K562 (cell line): ENCODE data around the gene B3GNT9. TPM values are rescaled to one million over a fixed set of nuclear protein-coding genes. Genes with fewer than 3 reads are reported as not detected.

ENCODE experiments used
- ATF6 ChIP-seq: sonication (generic); formaldehyde crosslinking; IDR thresholded peaks from 2 replicates; pipeline ENCODE4 v1.4.0; 2020; ENCODE audit warnings: mild to moderate bottlenecking, missing genetic modification reagents
- FIP1L1 ChIP-seq: fragments of 200-400 bp; formaldehyde crosslinking; IDR thresholded peaks from 2 replicates; pipeline ENCODE4 v1.6.1; 2018; ENCODE audit warnings: mild to moderate bottlenecking, low read depth, low read length; ENCODE audit not compliant: poor library complexity, severe bottlenecking
- MGA ChIP-seq: fragments of 450-650 bp; IDR thresholded peaks from 2 replicates; pipeline ENCODE4 v1.6.1; 2016; ENCODE audit warnings: mild to moderate bottlenecking, moderate library complexity
- PCBP1 ChIP-seq: fragments of 200-400 bp; formaldehyde crosslinking; IDR thresholded peaks from 2 replicates; pipeline ENCODE4 v1.6.1; 2018; ENCODE audit warnings: mild to moderate bottlenecking, low read depth, low read length; ENCODE audit not compliant: poor library complexity, severe bottlenecking
- POLR2AphosphoS5 ChIP-seq: IDR thresholded peaks from 2 replicates; pipeline ENCODE4 v1.6.1; 2011; ENCODE audit warnings: mild to moderate bottlenecking, low read depth, low read length, moderate library complexity; ENCODE audit not compliant: control insufficient read depth, insufficient read depth
- U2AF2 ChIP-seq: fragments of 200-400 bp; formaldehyde crosslinking; optimal IDR thresholded peaks from 2 replicates; pipeline ENCODE3; 2017; ENCODE audit warnings: low read depth, mild to moderate bottlenecking, low read length
- ZNF12 ChIP-seq: sonication (generic); formaldehyde crosslinking; IDR thresholded peaks from 2 replicates; pipeline ENCODE4 v1.4.0; 2020; ENCODE audit warnings: mild to moderate bottlenecking, missing genetic modification reagents
- ZNF146 ChIP-seq: IDR thresholded peaks from one replicate; pipeline ENCODE4 v1.6.1; 2018; ENCODE audit warnings: missing compliant biosample characterization; ENCODE audit not compliant: unreplicated experiment
- ZNF184 ChIP-seq: sonication (generic); formaldehyde crosslinking; IDR thresholded peaks from 2 replicates; pipeline ENCODE4 v1.5.0; 2020; ENCODE audit warnings: missing genetic modification reagents
- ZNF511 ChIP-seq: sonication (generic); formaldehyde crosslinking; IDR thresholded peaks from 2 replicates; pipeline ENCODE4 v1.8.0; 2022; ENCODE audit warnings: mild to moderate bottlenecking, missing genetic modification reagents
- polyA plus RNA-seq, 8 experiments: library from polyadenylated mRNA; depleted of rRNA in 4 of 8; stranded (reverse) in 5 of 8; unstranded in 3 of 8; fragments of >200 nt; fragmentation: Nextera tagmentation in 2 of 8; fragmentation: Illumina TruSeq in 1 of 8; extraction: Ambion mirVana in 2 of 8; extraction: Trizol in 1 of 8; gene quantifications; 2 replicates each; pipeline versions ENCODE4 v1.2.1 to v1.2.3, GENCODE V29; 2011 to 2014; ENCODE audit warnings: inconsistent platforms in 1 of 8, missing spikeins in 1 of 8
- total RNA-seq, 7 experiments: library from RNA; depleted of rRNA in 6 of 7; stranded (reverse); fragments of >200 nt in 6 of 7; fragmentation: Illumina TruSeq in 2 of 7; extraction: Trizol in 2 of 7; gene quantifications; 2 replicates each; pipeline versions ENCODE4 v1.2.1 to v1.2.3, GENCODE V29; 2011 to 2021; ENCODE audit warnings: low replicate concordance in 1 of 7
- TF ChIP-seq, protein P1 (sequence below): sonication (generic); formaldehyde crosslinking; IDR thresholded peaks from 2 replicates; pipeline ENCODE4 v1.8.1; 2023; ENCODE audit warnings: mild to moderate bottlenecking, missing genetic modification reagents

The B3GNT9 gene
- total and polyA plus RNA-seq, 9 of the 15 experiments (the other 6 are each of a cell fraction or from before 2014, with no cell fraction given) = 0.01 to 1.8 (median 1.1) TPM; not detected in 1

GRCh38 chr16:67100569-67101310 lies 50.1 kb downstream of the B3GNT9 start (continued):
- TF ChIP-seq, protein P1, sequence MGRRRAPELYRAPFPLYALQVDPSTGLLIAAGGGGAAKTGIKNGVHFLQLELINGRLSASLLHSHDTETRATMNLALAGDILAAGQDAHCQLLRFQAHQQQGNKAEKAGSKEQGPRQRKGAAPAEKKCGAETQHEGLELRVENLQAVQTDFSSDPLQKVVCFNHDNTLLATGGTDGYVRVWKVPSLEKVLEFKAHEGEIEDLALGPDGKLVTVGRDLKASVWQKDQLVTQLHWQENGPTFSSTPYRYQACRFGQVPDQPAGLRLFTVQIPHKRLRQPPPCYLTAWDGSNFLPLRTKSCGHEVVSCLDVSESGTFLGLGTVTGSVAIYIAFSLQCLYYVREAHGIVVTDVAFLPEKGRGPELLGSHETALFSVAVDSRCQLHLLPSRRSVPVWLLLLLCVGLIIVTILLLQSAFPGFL = no peak
- TF ChIP-seq POLR2AphosphoS5 = no peak
- no peak for TF ChIP-seq ATF6 (CRISPR knock-in tag)
- TF ChIP-seq ZNF146 (CRISPR knock-in tag) = no peak
- no peak for TF ChIP-seq MGA
- no peak for TF ChIP-seq FIP1L1
- TF ChIP-seq U2AF2 = no peak
- no peak for TF ChIP-seq ZNF12
- TF ChIP-seq ZNF511 (CRISPR knock-in tag) = no peak
- TF ChIP-seq PCBP1 = no peak
- no peak for TF ChIP-seq ZNF184 (CRISPR knock-in tag)
